ENCODE measurements around the gene RNF180. TPM values are rescaled to one million over a fixed set of nuclear protein-coding genes. Genes with fewer than 3 reads are reported as not detected.

Gene RNF180
- polyA plus RNA-seq, 1 experiment: 1.0 TPM

DNA sequence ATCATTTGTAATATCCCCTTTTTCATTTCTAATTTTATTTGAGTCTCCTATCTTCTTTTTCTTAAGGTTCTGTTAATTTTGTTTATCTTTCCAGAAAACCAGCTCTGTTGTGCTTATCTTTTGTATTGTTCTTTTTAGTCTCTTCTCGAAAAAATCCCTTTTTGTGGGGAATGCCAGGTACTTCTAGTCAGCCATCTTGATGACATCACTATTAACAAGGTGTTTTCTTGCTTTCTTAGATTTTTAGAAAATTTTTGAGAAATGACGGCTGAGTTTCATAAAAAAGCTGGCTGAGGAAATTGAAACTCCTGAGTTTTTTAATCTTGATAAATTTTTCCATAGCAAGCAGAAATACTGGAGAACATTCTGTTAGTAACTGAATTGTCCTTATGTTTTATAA lies 10.7 kb downstream of the RNF180 start:
- Histone ChIP-seq H3K36me3 (ENCODE audit: control insufficient read depth, insufficient read depth, low read length) (no peaks in the 10 kb centered on the region), H3K27me3 (ENCODE audit: control insufficient read depth, insufficient read depth, low read length) (no peaks in the 10 kb centered on the region), H3K4me3 (ENCODE audit: low read depth, low read length) (no peak overlapping the region)
- ChIA-PET CTCF (no interaction called here), POLR2A (no interaction called here)
- TF ChIP-seq, protein P1, sequence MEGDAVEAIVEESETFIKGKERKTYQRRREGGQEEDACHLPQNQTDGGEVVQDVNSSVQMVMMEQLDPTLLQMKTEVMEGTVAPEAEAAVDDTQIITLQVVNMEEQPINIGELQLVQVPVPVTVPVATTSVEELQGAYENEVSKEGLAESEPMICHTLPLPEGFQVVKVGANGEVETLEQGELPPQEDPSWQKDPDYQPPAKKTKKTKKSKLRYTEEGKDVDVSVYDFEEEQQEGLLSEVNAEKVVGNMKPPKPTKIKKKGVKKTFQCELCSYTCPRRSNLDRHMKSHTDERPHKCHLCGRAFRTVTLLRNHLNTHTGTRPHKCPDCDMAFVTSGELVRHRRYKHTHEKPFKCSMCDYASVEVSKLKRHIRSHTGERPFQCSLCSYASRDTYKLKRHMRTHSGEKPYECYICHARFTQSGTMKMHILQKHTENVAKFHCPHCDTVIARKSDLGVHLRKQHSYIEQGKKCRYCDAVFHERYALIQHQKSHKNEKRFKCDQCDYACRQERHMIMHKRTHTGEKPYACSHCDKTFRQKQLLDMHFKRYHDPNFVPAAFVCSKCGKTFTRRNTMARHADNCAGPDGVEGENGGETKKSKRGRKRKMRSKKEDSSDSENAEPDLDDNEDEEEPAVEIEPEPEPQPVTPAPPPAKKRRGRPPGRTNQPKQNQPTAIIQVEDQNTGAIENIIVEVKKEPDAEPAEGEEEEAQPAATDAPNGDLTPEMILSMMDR (IDR thresholded peaks at IDR 0.05; ENCODE audit: insufficient read depth, low read depth, low read length): no peak
- no peak for DNase-seq (ENCODE audit: low read depth)

DNA sequence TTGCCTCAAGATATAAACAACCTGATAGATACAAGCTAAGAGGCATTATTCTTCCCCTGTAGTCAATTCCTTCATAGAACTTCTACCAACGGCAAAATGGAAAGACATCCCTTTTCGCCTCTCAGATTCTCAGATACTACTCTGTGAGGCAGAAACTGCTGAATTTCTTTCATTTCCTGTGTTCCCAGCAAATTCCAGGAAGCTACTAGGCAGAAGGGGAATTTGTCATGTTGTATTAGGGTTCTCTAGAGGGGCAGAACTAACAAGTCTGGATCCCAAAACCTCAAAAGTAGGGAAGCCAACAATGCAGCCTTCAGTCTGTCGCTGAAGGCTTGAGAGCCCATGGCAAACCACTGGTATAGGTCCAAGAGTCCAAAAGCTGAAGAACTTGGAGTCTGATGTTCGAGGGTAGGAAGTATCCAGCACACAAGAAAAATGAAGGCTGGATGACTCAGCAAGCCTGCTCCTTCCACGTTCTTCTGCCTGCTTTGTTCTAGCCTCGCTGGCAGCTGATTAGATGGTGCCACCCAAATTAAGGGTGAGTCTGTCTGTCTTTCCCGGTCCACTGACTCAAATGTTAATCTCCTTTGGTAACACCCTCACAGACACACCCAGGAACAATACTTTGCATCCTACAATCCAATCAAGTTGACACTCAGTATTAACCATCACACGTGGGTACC lies 15.2 kb downstream of the RNF180 start:
- no peaks in the 10 kb centered on the region for H3K27me3 ChIP-seq (ENCODE audit: control insufficient read depth, insufficient read depth, low read length)
- DNase-seq (ENCODE audit: low read depth): no peak
- H3K4me3 ChIP-seq (ENCODE audit: low read depth, low read length): no peak overlapping the region
- TF ChIP-seq, protein P1 (IDR thresholded peaks at IDR 0.05; ENCODE audit: insufficient read depth, low read depth, low read length): no peak
- H3K36me3 ChIP-seq (ENCODE audit: control insufficient read depth, insufficient read depth, low read length): no peaks in the 10 kb centered on the region
- CTCF ChIA-PET: interaction anchor here (1.1 kb wide), 1 partner anchor 33 kb away, joined by 3 read pairs; no protein-coding TSS in a partner anchor
- POLR2A ChIA-PET: no interaction called here

DNA sequence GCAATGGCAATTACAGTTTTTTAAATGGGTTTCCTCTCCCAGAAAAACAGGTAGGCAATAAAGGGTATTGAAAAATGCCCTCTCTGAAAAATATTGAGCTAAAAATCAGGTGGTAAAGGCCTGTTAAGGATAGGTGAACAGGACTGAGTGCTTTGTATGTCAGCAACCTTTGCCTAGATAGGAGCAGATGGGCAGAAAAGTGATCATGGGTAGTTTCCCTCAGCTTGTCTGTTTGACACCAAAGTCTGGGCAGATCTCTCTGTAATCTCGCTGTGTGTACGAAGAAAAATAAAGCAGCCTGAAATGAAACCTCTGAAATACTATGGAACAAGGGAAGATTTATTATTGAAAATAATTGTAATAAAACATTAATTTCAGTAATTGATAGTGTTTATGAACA lies 15.8 kb downstream of the RNF180 start:
- Histone ChIP-seq H3K27me3 (ENCODE audit: control insufficient read depth, insufficient read depth, low read length) (no peaks in the 10 kb centered on the region), H3K4me3 (ENCODE audit: low read depth, low read length) (no peak overlapping the region), H3K36me3 (ENCODE audit: control insufficient read depth, insufficient read depth, low read length) (no peaks in the 10 kb centered on the region)
- TF ChIP-seq, protein P1 (IDR thresholded peaks at IDR 0.05; ENCODE audit: insufficient read depth, low read depth, low read length): no peak
- POLR2A ChIA-PET: no interaction called here
- DNase-seq (ENCODE audit: low read depth): no peak
- CTCF ChIA-PET: no interaction called here

GRCh38 chr5:64183956-64184355 lies 18.3 kb downstream of the RNF180 start:
- DNase-seq (ENCODE audit: low read depth): no peak
- Histone ChIP-seq H3K36me3 (ENCODE audit: control insufficient read depth, insufficient read depth, low read length) (no peaks in the 10 kb centered on the region), H3K27me3 (ENCODE audit: control insufficient read depth, insufficient read depth, low read length) (no peaks in the 10 kb centered on the region), H3K4me3 (ENCODE audit: low read depth, low read length) (no peak overlapping the region)
- POLR2A ChIA-PET: no interaction called here
- CTCF ChIA-PET: no interaction called here
- TF ChIP-seq, protein P1 (IDR thresholded peaks at IDR 0.05; ENCODE audit: insufficient read depth, low read depth, low read length): no peak

DNA sequence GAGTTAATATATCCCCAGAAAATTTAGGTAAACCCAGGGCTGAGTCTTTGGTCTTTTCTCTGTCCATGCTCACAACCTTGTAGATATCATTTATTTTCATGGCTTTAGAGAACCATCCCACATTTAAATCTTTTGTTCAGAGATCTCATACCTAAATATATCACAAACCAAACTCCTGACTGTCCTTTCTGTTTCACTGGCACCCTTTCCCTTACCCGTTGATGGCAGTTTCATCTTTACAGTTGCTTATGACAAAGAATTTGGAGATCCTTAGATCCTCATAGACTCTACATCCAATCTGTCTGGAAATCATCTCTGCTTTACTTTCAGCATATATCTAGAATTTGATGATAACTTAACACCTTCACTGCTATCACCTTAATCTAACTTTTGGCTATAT lies 19.2 kb downstream of the RNF180 start:
- no peak for DNase-seq (ENCODE audit: low read depth)
- Histone ChIP-seq H3K4me3 (ENCODE audit: low read depth, low read length) (no peak overlapping the region), H3K36me3 (ENCODE audit: control insufficient read depth, insufficient read depth, low read length) (no peaks in the 10 kb centered on the region), H3K27me3 (ENCODE audit: control insufficient read depth, insufficient read depth, low read length) (no peaks in the 10 kb centered on the region)
- TF ChIP-seq, protein P1 (IDR thresholded peaks at IDR 0.05; ENCODE audit: insufficient read depth, low read depth, low read length): no peak
- ChIA-PET POLR2A (no interaction called here), CTCF (interaction anchor here (1.2 kb wide), 1 partner anchor 11 kb away, joined by 3 read pairs; no protein-coding TSS in a partner anchor)
